GM12874 (cell line): ENCODE results near the gene CENPX.

Experiments
- CTCF ChIP-seq: IDR thresholded peaks from 2 replicates; pipeline ENCODE4 v1.5.1; 2011; ENCODE audit warnings: low read depth, mild to moderate bottlenecking, control low read depth, low read length, moderate library complexity; ENCODE audit not compliant: insufficient read depth

CENPX gene

GRCh38 chr17:81998691-81999438 lies 23.8 kb downstream of the CENPX start:
- no peak for TF ChIP-seq CTCF

- TF ChIP-seq CTCF, result no peak
Measured at GRCh38 chr17:81998212-81998611, 24.5 kb downstream of the CENPX start.

- no peak for TF ChIP-seq CTCF
Measured at GRCh38 chr17:81996757-81997441, 25.8 kb downstream of the CENPX start.

GRCh38 chr17:81996232-81996756 lies 26.4 kb downstream of the CENPX start:
- no peak for TF ChIP-seq CTCF

- no peak for TF ChIP-seq CTCF
Measured at GRCh38 chr17:81995463-81996231, 27.0 kb downstream of the CENPX start.

- TF ChIP-seq CTCF, result no peak
Measured at GRCh38 chr17:81994593-81995462, 27.9 kb downstream of the CENPX start.
